SK-N-MC (cell line): ENCODE data around the gene GPR156.

Source experiments
- EZH2 ChIP-seq: fragments of 200-600 bp; sonication (generic); IDR thresholded peaks from one replicate; pipeline ENCODE4 v1.6.1; 2017; ENCODE audit warnings: antibody characterized with exemption
- FOXP2 ChIP-seq: optimal IDR thresholded peaks from 2 replicates; pipeline ENCODE3; 2011; ENCODE audit warnings: mild to moderate bottlenecking, moderate library complexity; ENCODE audit not compliant: insufficient read depth; ENCODE audit errors: extremely low read length, control extremely low read depth
- POLR2AphosphoS5 ChIP-seq: IDR thresholded peaks from 2 replicates; pipeline ENCODE4 v1.6.1; 2012; ENCODE audit warnings: mild to moderate bottlenecking, low read depth, low read length, borderline replicate concordance

DNA sequence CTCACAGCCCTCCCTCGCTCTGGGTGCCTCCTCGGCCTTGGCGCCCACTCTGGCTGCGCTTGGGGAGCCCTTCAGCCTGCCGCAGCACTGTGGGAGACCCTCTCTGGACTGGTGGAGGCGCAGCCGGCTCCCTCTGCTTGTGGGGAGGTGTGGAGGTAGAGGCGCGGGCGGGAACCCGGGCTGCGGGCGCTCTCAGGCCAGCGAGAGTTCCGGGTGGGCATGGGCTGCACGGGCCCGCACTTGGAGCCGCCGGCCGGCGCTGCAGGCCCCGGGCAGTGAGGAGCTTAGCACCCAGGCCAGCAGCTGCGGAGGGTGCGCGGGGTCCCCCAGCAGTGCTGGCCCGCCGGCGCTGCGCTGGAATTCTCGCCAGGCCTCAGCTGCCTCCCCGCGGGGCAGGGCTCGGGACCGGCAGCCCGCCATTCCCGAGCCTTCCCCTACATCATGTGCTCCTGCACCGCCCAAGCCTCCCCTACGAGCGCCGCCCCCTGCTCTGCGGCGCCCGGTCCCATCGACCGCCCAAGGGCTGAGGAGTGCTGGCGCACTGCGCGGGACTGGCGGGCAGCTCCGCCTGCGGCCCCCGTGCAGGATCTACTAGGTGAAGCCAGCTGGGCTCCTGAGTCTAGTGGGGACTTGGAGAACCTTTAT, 144.8 kb downstream of the GPR156 start:
- TF ChIP-seq EZH2 (no peak), POLR2AphosphoS5 (no peak), FOXP2 (no peak)
